Measurements from ENCODE around the gene DRD4.

Gene DRD4

GRCh38 chr11:623349-623869 lies 13.7 kb upstream of the DRD4 start:
- Histone ChIP-seq H3K27ac (ENCODE audit: low read length) (no peak overlapping the region), H3K9me2 (replicated peaks; ENCODE audit: insufficient read depth, low read length) (no peaks in the 10 kb centered on the region), H3F3A (ENCODE audit: insufficient read depth, low read length) (peaks cover 4% of the 10 kb centered on the region), H3K79me2 (ENCODE audit: low read length) (no peaks in the 10 kb centered on the region), H3K9me3 (replicated peaks; ENCODE audit: insufficient read depth, low read length) (no peaks in the 10 kb centered on the region), H2AFZ (ENCODE audit: low read length) (no peak overlapping the region), H3K4me2 (ENCODE audit: low read depth, low read length) (no peak overlapping the region), H3K36me3 (replicated peaks; ENCODE audit: insufficient read depth, low read length) (no peaks in the 10 kb centered on the region), H3K4me3 (ENCODE audit: low read length) (no peak overlapping the region), H4K20me1 (ENCODE audit: insufficient read depth, low read length) (no peaks in the 10 kb centered on the region), H3K4me1 (ENCODE audit: low read length) (peaks cover 5% of the 10 kb centered on the region), H3K9ac (ENCODE audit: low read length) (no peak overlapping the region), H3K27me3 (replicated peaks; ENCODE audit: insufficient read depth, low read length) (no peaks in the 10 kb centered on the region)
- no peak for DNase-seq
- TF ChIP-seq CTCF (IDR thresholded peaks at IDR 0.05; ENCODE audit: low read length) (no peak), EZH2phosphoT487 (IDR thresholded peaks at IDR 0.05; ENCODE audit: low read length) (no peak), EZH2 (optimal IDR thresholded peaks at IDR 0.05; ENCODE audit: low read depth, low read length) (no peak)

GRCh38 chr11:623999-624704 lies 12.9 kb upstream of the DRD4 start:
- TF ChIP-seq EZH2phosphoT487 (IDR thresholded peaks at IDR 0.05; ENCODE audit: low read length) (no peak), EZH2 (optimal IDR thresholded peaks at IDR 0.05; ENCODE audit: low read depth, low read length) (no peak), CTCF (IDR thresholded peaks at IDR 0.05; ENCODE audit: low read length) (no peak)
- no peak for DNase-seq
- Histone ChIP-seq H3K4me3 (ENCODE audit: low read length) (no peak overlapping the region), H3F3A (ENCODE audit: insufficient read depth, low read length) (peaks cover 12% of the 10 kb centered on the region), H3K4me1 (ENCODE audit: low read length) (peaks cover 10% of the 10 kb centered on the region), H3K79me2 (ENCODE audit: low read length) (no peaks in the 10 kb centered on the region), H4K20me1 (ENCODE audit: insufficient read depth, low read length) (no peaks in the 10 kb centered on the region), H3K9me3 (replicated peaks; ENCODE audit: insufficient read depth, low read length) (no peaks in the 10 kb centered on the region), H3K9me2 (replicated peaks; ENCODE audit: insufficient read depth, low read length) (no peaks in the 10 kb centered on the region), H3K27ac (ENCODE audit: low read length) (no peak overlapping the region), H3K27me3 (replicated peaks; ENCODE audit: insufficient read depth, low read length) (no peaks in the 10 kb centered on the region), H3K4me2 (ENCODE audit: low read depth, low read length) (no peak overlapping the region), H3K36me3 (replicated peaks; ENCODE audit: insufficient read depth, low read length) (no peaks in the 10 kb centered on the region), H3K9ac (ENCODE audit: low read length) (no peak overlapping the region), H2AFZ (ENCODE audit: low read length) (no peak overlapping the region)

- Histone ChIP-seq H2AFZ (ENCODE audit: low read length) (no peak within 1 kb of the TSS), H3K9ac (ENCODE audit: low read length) (no peak within 1 kb of the TSS), H3K79me2 (ENCODE audit: low read length) (no peaks in the 10 kb centered on the region), H3K4me3 (ENCODE audit: low read length) (no peak within 1 kb of the TSS), H3K9me2 (replicated peaks; ENCODE audit: insufficient read depth, low read length) (no peaks in the 10 kb centered on the region), H3K27ac (ENCODE audit: low read length) (no peak within 1 kb of the TSS), H3K36me3 (replicated peaks; ENCODE audit: insufficient read depth, low read length) (no peaks in the 10 kb centered on the region), H4K20me1 (ENCODE audit: insufficient read depth, low read length) (no peaks in the 10 kb centered on the region), H3K9me3 (replicated peaks; ENCODE audit: insufficient read depth, low read length) (no peaks in the 10 kb centered on the region), H3K4me1 (ENCODE audit: low read length) (peaks cover 13% of the 10 kb centered on the region), H3K27me3 (replicated peaks; ENCODE audit: insufficient read depth, low read length) (no peaks in the 10 kb centered on the region), H3F3A (ENCODE audit: insufficient read depth, low read length) (peaks cover 18% of the 10 kb centered on the region), H3K4me2 (ENCODE audit: low read depth, low read length) (no peak within 1 kb of the TSS)
- TF ChIP-seq EZH2 (optimal IDR thresholded peaks at IDR 0.05; ENCODE audit: low read depth, low read length) (no peak), CTCF (IDR thresholded peaks at IDR 0.05; ENCODE audit: low read length) (no peak), EZH2phosphoT487 (IDR thresholded peaks at IDR 0.05; ENCODE audit: low read length) (no peak)
- DNase-seq: no peak
Observed at GRCh38 chr11:624705-625635, 12.1 kb upstream of the DRD4 start, which contains the start of gene CDHR5. Gene CDHR5 (minus strand): TSS chr11:624955. CDS start chr11:624902, 53 bp downstream.

Measured in MM.1S (cell line).